GM08714 (cell line): ENCODE measurements around the gene IFT52.

Experiments used
- H3K4me3 ChIP-seq: fragments of 200-500 bp; sonication (Bioruptor generic); 2 replicates; pipeline ENCODE4 v1.5.1; 2014; ENCODE audit warnings: mild to moderate bottlenecking, low read length, inconsistent platforms
- ZNF274 ChIP-seq: IDR thresholded peaks from 2 replicates; pipeline ENCODE4 v1.6.1; 2012; ENCODE audit warnings: mild to moderate bottlenecking, low read depth, low read length

The IFT52 gene

GRCh38 chr20:43559147-43559987 lies 31.4 kb upstream of the IFT52 start:
- no peak for TF ChIP-seq ZNF274
- H3K4me3 ChIP-seq = no peak overlapping the region

GRCh38 chr20:43560974-43561373 lies 29.8 kb upstream of the IFT52 start:
- H3K4me3 ChIP-seq = no peak overlapping the region
- TF ChIP-seq ZNF274 = no peak

- TF ChIP-seq ZNF274 = no peak
- H3K4me3 ChIP-seq = no peak overlapping the region
Measured at GRCh38 chr20:43563429-43563828, 27.3 kb upstream of the IFT52 start.

GRCh38 chr20:43563991-43564390 lies 26.7 kb upstream of the IFT52 start:
- H3K4me3 ChIP-seq = no peak overlapping the region
- TF ChIP-seq ZNF274 = no peak

- no peak for TF ChIP-seq ZNF274
- H3K4me3 ChIP-seq = no peak overlapping the region
Measured at GRCh38 chr20:43564455-43564854, 26.3 kb upstream of the IFT52 start.

- H3K4me3 ChIP-seq = no peak overlapping the region
- TF ChIP-seq ZNF274 = no peak
Measured at GRCh38 chr20:43564993-43565757, 25.6 kb upstream of the IFT52 start.

- TF ChIP-seq ZNF274 = no peak
- no peak overlapping the region for H3K4me3 ChIP-seq
Measured at GRCh38 chr20:43565758-43566104, 25.0 kb upstream of the IFT52 start.

GRCh38 chr20:43567477-43567876 lies 23.3 kb upstream of the IFT52 start:
- TF ChIP-seq ZNF274 = no peak
- no peak overlapping the region for H3K4me3 ChIP-seq

- no peak for TF ChIP-seq ZNF274
- H3K4me3 ChIP-seq = no peak overlapping the region
Measured at GRCh38 chr20:43568706-43569105, 22.0 kb upstream of the IFT52 start.

- H3K4me3 ChIP-seq = no peak overlapping the region
- TF ChIP-seq ZNF274 = no peak
Measured at GRCh38 chr20:43569282-43569681, 21.5 kb upstream of the IFT52 start.

GRCh38 chr20:43570496-43570895 lies 20.2 kb upstream of the IFT52 start:
- no peak overlapping the region for H3K4me3 ChIP-seq
- TF ChIP-seq ZNF274 = no peak

GRCh38 chr20:43571310-43571709 lies 19.4 kb upstream of the IFT52 start:
- no peak for TF ChIP-seq ZNF274
- H3K4me3 ChIP-seq = no peak overlapping the region

- TF ChIP-seq ZNF274 = no peak
- H3K4me3 ChIP-seq = no peak overlapping the region
Measured at GRCh38 chr20:43571771-43572170, 19.0 kb upstream of the IFT52 start.

GRCh38 chr20:43572891-43573290 lies 17.8 kb upstream of the IFT52 start:
- TF ChIP-seq ZNF274 = no peak

GRCh38 chr20:43576108-43576507 lies 14.6 kb upstream of the IFT52 start:
- no peak for TF ChIP-seq ZNF274
- H3K4me3 ChIP-seq = no peak overlapping the region

More at GRCh38 chr20:43572891-43573290, 17.8 kb upstream of the IFT52 start:
- no peak overlapping the region for H3K4me3 ChIP-seq
